Renal cortical epithelial cell (primary cell): ENCODE data around the gene RFTN2. TPM values are rescaled to one million over a fixed set of nuclear protein-coding genes. Genes with fewer than 3 reads are reported as not detected.
"Not testable (repeated sequence)": the region's sequence is repeated elsewhere in the genome, so short reads cannot be mapped to it uniquely, and the experiment has no call there.

Experiments
- DNase-seq: peaks from one replicate; pipeline ENCODE4 v3.0.0-alpha.2; 2011; ENCODE audit warnings: low read depth
- total RNA-seq: library from RNA; depleted of rRNA; stranded (reverse); fragments of >200 nt; gene quantifications from 2 replicates; pipeline ENCODE4 v1.2.3, GENCODE V29; 2014

Gene RFTN2
- total RNA-seq, 1 donor from 2014 or later, result 0.05 TPM

DNA sequence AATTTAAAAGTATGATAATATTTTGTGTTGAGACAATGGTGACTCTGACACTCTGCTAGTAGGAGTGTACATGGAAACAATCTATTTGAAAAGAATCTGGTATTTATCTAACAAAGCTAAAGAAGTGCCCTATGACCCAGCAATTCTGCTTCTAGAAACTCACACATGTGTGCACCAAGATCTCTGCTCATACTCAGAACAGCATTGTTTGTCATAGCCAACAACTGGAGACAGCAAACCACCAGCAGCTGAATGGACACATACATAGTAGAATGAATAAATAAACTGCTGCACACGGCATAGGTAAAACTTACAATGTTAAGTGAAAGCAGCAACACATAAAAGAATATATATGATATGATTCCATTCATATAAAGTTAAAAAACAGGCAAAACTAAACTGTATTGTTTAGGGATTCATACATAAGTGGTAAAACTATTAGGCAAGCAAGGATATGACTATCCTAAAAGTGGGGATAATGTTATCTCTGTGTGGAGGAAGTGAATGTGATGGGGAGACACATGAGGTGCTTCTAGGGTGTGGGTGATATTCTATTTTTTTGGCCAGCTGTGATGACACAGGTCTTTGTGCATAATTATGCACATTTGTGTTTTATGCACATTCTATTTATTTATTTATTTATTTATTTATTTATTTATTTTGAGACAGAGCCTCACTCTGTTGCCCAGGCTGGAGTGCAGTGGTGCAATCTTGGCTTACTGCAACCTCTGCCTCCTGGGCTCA, 71.1 kb downstream of the RFTN2 start:
- DNase-seq, result no peak

DNA sequence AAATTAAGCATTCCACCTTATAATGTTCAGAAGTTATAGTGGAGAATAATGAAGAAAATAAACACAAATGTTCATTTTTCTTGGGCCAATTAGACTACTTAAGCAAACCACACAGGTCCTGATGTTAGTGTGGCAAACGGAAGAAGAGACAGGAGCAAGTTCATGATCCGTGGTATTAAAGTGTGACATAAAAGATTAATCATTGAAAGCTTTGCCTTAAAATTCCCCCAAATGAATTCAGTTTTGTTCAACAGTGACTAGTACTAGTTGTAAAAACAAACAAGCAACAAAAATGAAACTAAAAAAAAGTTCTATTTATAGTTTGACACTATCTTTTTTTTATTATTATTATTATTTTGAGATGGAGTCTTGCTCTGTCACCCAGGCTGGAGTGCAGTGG, 73.7 kb downstream of the RFTN2 start:
- DNase-seq, result peak; percentile 64

DNA sequence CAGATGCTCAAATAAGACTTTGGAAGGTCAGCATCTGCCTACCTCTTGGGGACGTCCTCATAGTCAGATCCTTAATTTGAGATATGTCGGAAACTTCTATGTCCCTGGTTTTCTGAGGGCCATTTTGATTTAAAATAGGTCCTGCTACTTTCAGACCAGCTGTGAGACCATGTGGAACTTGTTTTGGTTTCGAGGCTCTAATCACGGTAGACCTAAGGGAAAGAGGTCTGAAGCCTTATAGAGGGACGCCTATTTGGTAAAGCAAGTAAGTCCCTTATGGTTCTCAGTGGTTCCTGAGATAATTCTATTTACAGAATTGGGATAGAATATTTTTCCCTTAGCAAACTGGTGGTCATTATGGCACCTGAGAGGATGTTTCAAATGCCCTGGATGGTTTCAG, 75.1 kb downstream of the RFTN2 start:
- DNase-seq, result no peak

DNA sequence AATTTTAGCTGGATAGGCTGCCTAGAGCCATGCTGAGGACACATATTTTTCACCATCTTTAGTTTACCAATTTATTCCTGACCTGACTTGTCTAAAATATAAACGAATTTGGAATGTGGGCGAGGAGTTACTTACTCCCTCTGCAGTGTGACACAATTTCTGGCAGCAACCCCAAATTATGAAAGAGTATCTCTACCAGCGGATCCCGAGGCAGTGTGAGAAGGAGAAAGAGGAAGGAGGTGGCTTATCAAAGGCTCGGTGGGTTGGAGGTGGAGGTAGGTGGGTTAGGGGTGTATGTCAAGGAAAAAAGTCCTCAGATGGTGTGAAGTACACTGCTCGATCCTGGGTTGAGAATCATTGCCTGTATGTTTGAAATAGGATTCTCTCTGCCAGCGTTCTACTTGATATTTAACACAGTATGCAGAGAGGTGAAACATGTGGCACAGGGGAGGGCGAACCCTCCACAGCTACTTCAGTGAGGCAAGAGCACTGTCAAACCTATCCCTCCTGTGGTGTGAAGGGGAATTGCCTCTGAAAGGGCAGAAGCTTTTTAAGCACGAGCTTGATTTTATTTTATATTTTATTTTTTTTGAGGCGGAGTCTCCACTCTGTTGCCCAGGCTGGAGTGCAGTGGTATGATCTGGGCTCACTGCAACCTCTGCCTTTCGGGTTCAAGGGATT, 76.0 kb downstream of the RFTN2 start:
- peak; percentile 27 for DNase-seq

DNA sequence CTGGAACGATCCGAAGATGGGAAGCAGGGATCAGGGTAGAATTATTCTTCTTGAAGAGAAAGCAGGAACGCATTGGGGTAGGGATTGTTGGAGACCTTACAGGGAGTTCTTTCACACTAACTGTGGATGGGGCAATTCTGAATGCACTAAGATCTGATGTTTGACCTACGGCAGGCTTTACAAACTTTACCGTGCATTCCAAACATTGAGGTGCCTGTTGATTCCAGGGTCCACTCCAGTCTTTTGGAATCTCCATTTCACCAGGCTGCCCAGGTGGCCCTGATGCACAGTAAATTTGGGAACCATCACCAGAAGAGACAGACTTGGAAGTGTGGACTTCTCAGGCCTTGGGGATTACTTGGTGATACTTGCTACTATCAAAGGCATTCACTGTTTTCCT, 76.9 kb downstream of the RFTN2 start:
- DNase-seq, result no peak

DNA sequence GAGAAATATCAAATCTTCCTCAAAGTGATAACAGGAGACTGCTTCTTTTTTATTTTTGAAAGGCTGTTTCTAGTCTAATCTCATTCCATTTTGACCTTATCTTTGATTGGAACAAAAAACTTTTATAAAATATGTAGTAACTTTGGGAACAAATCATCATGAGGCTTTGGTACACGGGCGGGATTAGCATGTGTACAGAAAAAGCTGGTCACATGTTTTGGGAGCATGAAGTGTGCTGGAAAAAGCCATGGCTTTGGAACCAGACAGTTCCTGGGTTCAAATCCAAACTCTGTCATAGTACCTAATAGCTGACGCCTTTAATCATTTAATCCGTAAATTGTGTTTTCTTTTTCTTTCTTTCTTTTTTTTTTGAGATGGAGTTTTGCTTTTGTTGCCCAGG, 78.2 kb downstream of the RFTN2 start:
- no peak for DNase-seq

DNA sequence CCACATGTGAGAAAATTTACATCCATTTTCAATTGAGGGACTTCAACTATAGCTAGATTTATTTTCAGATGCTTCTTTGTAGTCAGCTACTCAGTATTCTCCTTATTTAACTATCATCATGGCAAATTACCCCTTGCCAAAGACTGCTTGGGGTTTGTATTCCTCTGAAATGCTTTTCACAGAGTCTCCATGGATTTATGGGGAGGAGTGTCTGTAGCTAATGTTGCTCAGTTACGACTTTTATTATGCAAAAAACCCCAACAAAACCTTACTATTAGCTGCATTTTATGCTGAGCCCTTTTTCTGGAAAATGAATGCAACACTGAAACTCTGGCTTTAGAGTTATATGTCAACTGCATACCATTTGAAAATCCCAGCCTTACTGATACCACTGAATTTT, 78.6 kb downstream of the RFTN2 start:
- DNase-seq, result no peak

DNA sequence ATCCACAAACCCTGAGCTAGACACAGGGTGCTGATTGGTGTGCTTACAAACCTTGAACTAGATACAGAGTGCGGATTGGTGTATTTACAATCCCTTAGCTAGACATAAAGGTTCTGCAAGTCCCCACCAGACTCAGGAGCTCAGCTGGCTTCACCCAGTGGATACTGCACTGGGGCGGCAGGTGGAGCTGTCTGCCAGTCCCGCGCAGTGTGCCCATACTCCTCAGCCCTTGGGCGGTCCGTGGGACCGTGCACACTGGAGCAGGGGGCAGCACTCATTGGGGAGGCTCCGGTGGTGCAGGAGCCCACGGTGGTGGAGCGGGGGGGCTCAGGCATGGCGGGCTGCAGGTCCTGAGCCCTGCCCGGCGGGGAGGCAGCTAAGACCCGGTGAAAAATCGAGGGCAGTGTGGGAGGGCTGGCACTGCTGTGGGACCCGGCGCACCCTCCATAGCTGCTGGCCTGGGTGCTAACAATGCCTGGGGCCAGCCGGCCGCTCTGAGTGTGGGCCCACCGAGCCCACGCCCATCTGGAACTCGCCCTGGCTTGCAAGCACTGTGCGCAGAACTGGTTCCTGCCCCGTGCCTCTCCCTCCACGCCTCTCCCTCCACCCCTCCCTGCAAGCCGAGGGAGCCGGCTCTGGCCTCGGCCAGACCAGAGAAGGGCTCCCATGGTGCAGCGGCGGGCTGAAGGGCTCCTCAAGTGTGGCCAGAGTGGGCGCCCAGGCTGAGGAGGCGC, 83.9 kb downstream of the RFTN2 start:
- no peak for DNase-seq

DNA sequence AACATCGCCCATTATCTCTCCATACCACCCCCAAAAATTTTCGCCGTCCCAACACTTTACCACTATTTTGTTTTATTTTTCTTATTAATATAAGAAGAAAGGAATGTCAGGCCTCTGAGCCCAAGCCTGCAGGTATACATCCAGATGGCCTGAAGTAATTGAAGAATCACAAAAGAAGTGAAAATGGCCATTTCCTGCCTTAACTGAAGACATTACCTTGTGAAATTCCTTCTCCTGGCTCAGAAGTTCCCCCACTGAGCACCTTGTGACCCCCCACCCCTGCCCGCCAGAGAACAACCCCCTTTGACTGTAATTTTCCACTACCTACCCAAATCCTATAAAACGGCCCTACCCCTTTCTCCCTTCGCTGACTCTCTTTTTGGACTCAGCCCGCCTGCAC, 88.1 kb downstream of the RFTN2 start:
- not testable (repeated sequence) for DNase-seq

DNA sequence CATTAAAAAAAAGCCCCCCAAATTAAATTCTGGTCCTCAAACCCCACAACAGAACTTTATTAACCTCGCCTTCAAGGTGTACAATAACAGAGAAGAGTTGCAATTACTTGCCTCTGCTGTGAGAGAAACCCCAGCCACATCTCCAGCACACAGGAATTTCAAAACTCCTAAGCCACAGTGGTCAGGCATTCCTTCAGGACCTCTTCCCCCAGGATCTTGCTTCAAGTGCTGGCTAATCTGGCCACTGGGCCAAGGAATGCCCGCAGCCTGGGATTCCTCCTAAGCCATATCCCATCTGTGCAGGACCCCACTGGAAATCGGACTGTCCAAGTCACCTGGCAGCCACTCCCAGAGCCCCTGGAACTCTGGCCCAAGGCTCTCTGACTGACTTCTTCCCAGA, 95.2 kb downstream of the RFTN2 start:
- DNase-seq, result not testable (repeated sequence)

DNA sequence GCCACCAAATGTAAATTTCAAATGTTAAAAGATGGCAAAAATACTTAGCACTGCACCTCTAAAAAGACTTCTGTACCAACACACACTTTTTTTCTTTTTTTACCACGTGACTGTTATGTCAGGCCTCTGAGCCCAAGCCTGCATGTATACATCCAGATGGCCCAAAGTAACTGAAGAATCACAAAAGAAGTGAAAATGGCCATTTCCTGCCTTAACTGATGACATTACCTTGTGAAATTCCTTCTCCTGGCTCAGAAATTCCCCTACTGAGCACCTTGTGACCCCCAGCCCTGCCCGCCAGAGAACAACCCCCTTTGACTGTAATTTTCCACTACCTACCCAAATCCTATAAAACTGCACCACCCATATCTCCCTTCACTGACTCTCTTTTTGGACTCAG, 97.1 kb downstream of the RFTN2 start:
- not testable (repeated sequence) for DNase-seq

DNA sequence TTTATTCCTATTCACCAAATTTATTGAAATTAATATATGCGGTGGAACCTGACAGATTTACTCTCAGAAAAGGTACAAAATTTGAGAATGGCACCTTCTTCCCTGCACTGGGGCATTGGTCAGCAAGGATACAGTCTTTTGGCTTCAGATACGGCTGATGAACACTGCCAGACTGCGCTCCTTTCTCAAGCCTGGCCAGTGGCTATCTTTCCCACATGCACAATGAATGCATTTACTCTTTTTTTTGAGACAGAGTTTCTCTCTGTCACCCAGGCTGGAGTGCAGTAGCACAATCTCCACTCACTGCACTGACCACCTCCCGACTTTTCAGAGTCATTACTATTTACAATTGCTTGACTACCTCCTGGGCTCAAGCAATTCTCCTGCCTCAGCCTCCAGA, 97.9 kb downstream of the RFTN2 start:
- no peak for DNase-seq

DNA sequence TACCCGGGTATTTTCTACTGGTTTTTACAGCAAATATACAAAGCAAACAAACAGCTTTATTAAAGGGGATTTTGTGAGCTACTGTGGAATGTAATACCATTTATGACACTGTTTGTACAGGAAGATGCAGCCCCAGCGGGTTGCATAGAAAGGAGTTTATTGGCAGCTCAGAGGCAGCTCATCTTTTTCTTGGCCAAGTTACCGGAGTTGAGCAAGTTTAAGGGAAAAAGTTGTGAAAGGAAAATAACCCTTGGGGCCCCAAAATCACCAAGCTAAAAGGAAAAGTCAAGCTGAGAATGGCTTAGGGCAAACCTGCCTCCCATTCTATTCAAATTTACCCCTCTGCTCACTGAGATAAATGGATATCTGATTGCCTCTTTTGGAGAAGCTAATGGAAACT, 98.8 kb downstream of the RFTN2 start:
- DNase-seq, result peak; percentile 8

DNA sequence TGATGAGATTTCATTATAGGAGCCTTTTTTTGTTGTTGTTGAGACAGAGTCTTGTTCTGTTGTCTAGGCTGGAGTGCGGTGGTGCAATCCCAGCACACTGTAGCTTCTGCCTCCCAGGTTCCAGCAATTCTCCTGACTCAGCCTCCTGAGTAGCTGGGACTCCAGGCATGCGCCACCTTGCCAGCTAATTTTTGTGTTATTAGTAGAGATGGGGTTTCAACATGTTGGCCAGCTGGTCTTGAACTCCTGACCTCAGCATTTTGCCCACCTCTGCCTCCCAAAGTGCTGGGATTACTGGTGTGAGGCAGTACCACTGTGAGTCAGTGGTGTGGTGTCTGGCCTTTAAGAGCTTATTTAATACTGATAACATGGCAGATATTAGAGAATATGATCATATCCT, 99.4 kb downstream of the RFTN2 start:
- peak; percentile 31 for DNase-seq

DNA sequence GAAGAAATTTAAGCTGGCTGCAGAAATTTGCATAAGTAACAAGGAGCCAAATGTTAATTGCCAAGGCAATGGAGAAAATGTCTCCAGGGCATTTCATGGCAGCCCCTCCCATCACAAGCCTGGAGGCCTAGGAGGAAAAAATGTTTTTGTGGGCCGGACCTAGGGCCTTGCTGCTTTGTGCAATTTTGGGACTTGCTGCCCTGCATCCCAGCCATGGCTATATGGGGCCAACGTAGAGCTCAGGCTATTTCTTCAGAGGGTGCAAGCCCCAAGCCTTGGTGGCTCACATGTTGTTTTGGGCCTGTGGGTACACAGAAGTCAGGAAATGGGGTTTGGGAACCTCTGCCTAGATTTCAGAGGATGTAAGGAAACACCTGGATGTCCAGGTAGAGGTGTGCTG, 101.8 kb downstream of the RFTN2 start:
- DNase-seq, result no peak

DNA sequence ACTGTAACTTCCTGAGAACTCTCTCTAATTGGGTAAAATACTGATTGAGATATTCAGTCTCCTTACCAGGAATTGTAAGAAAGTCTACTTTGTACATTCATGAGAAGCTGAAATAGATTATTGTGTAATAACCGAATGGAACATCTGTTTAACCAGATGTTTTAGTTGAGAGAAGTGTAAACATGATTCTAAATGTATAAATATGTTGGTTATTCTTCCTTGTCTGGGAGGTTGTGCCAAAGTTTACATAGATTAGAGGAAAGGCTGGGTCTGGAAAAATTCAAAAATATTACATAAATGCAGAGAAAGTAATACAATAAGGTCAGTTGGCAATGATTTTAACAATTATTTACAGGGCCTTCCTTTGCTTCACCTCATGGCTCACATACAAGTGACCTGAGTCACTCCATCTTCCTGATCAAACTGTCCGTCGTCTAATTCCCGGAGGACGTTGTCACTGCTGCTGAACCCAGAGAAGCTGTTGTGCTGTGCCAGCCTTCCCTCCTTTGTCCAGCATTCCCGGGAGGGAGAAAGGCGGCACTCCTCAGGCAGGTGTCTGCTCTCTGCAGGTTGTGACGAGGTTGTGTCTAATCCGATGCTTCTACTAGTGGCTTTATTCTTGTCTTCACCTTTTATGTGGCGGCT, 103.6 kb downstream of the RFTN2 start:
- peak; percentile 74 for DNase-seq

DNA sequence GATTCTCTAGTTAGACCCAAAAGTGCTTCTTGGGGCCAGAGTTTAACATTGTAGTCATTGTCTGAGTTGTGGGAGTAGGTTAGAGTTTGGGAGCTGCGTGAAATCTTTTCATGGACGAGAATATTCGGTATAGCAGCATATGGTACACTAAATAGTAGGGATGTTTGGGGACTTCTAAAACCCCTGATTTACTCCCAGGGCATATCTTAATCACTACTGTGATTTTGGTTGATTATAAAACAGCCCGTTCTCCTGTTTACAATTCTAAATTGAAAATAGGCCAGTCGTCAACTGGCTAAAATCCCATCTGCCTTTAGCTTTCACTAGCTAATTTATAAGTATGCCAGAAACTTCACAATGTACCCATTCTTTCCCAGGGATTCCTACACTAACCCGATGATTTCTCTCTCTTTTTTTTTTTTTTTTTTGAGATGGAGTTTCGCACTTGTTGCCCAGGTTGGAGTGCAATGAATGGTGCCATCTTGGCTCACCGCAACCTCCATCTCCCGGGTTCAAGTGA, 115.2 kb downstream of the RFTN2 start:
- no peak for DNase-seq

DNA sequence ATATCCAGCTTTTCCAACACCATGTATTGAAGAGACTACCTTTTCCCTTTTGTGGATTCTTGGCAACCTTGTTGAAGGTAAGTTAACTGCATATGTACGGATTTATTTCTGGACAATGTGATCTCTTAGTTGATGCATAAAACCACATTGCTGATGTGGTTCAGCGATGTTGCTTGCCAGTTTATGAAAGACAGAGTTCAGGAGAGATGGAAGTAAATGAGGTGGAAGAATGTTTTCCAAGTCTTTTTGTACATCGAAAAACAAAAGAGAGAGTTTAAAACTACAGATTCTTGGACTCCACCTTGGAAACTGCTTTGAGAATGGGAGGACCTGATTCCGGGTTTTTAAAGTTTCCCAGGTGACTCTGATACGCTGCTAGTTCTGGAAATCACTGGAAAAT, 115.7 kb downstream of the RFTN2 start:
- no peak for DNase-seq

DNA sequence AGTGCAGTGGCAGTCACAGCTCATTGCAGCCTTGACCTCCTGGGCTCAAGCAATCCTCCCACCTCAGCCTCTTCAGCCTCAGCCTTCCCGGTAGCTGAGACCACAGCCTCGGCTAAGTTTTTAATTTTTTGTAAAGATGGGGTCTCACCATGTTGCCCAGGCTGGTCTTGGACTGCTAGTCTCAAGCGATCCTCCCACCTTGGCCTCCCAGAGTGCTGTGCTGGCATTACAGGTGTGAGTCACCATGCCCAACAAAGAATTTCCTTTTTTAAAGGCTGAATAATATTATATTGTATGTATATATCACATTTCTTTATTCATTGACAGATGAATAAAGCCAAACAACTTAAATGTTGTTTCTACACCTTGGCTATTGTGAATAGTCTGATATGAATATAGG, 117.0 kb downstream of the RFTN2 start:
- DNase-seq, result no peak

DNA sequence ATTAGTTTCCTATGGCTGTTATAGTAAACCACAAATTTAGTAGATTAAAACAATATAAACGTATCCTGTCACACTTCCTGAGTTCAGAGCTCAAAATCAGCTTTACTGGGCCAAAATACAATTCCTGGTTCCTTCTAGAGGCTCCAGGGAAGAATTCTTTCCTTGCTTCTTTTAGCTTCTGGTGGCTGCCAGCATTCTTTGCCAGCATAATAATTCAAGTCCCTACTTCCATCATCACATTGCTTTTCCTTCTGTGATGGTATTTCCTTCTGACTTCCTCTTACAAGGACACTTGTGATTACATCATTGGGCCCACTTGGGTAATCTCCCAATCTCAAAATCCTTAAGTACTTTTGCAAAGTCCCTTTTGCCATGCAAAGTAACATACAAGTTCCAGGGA, 118.9 kb downstream of the RFTN2 start:
- no peak for DNase-seq

DNA sequence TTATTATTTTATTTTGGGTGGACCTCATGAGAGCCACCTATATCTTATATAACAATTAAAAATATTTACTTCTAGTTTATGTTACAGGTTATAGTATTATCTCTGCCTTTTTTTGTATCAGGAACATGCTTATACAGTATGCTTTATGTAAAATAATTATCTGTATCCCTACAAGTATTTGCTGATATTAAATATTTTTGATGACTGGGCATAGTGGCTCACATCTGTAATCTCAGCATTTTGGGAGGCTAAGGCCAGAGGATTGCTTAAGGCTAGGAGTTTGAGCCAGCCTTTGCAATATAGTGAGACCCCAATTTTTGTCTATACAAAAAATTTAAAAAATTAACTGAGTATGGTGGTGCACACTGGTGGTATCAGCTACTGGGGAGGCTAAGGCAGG, 119.9 kb downstream of the RFTN2 start:
- DNase-seq, result no peak

DNA sequence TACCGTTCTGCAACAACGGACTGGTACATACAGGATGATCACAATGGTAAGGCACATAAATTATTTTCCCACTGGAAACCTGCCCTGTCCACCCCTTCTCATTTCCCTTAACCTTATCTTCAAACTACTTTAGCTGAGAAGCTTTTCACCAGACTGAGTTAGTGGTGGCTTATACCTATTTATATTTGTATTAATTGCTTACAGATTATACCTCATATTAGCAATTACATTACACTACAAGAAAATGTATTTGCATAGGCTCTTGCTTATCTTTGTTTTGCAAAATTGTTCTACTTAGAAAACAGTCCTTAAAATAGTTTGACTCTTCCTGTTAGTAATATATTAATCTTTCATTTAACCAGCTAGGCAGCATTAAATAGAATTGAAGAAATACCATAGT, 124.1 kb downstream of the RFTN2 start:
- not testable (repeated sequence) for DNase-seq
